ENCODE data around the gene SYNPR.

Gene SYNPR

DNA sequence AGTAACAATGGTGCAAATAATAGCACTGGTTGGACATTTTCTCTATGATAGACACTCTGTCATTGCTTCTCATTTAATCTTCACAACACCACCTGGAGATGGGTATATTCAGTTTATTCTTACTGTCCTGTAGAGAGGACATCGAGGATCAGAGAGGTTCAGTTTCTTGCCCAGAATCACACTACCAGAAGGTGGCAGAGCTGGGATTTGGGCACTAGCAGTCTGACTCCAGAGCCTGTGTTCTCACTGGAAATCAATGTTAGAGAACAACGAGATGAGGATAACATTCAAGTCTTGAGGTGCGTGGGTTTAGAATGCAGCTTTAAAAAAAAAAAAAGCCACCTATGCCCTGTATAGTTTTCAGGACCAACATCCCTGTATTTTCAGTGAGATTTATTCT is 127.8 kb downstream of the SYNPR start:
- Histone ChIP-seq H3K4me3 (ENCODE audit: low read depth in 1 of 2, low read length in 2 of 2) (no peak overlapping the region), H3K36me3 (ENCODE audit: insufficient read depth, low read length) (no peaks in the 10 kb centered on the region), H3K4me2 (ENCODE audit: insufficient read depth, low read length) (no peak overlapping the region), H4K20me1 (ENCODE audit: insufficient read depth, low read length) (no peaks in the 10 kb centered on the region), H3K9me3 (ENCODE audit: insufficient read depth, low read length, severe bottlenecking) (no peaks in the 10 kb centered on the region), H2AFZ (ENCODE audit: low read depth, low read length) (no peak overlapping the region), H3K9ac (ENCODE audit: low read depth, low read length) (no peak overlapping the region), H3K27ac (ENCODE audit: low read length) (no peak overlapping the region), H3K27me3 (ENCODE audit: insufficient read depth, low read length, poor library complexity) (no peaks in the 10 kb centered on the region), H3K4me1 (ENCODE audit: insufficient read depth, low read length) (no peaks in the 10 kb centered on the region), H3K79me2 (ENCODE audit: insufficient read depth, low read length) (no peaks in the 10 kb centered on the region)
- TF ChIP-seq, protein P1, sequence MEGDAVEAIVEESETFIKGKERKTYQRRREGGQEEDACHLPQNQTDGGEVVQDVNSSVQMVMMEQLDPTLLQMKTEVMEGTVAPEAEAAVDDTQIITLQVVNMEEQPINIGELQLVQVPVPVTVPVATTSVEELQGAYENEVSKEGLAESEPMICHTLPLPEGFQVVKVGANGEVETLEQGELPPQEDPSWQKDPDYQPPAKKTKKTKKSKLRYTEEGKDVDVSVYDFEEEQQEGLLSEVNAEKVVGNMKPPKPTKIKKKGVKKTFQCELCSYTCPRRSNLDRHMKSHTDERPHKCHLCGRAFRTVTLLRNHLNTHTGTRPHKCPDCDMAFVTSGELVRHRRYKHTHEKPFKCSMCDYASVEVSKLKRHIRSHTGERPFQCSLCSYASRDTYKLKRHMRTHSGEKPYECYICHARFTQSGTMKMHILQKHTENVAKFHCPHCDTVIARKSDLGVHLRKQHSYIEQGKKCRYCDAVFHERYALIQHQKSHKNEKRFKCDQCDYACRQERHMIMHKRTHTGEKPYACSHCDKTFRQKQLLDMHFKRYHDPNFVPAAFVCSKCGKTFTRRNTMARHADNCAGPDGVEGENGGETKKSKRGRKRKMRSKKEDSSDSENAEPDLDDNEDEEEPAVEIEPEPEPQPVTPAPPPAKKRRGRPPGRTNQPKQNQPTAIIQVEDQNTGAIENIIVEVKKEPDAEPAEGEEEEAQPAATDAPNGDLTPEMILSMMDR (IDR thresholded peaks at IDR 0.05; ENCODE audit: borderline replicate concordance, extremely low read depth, low read length, poor library complexity, severe bottlenecking) = no peak
- TF ChIP-seq EZH2 (IDR thresholded peaks at IDR 0.05; ENCODE audit: borderline replicate concordance, low read depth, low read length, severe bottlenecking) = no peak
- no peak for ATAC-seq (ENCODE audit: insufficient read depth, low read depth)
- no peak for DNase-seq

DNA sequence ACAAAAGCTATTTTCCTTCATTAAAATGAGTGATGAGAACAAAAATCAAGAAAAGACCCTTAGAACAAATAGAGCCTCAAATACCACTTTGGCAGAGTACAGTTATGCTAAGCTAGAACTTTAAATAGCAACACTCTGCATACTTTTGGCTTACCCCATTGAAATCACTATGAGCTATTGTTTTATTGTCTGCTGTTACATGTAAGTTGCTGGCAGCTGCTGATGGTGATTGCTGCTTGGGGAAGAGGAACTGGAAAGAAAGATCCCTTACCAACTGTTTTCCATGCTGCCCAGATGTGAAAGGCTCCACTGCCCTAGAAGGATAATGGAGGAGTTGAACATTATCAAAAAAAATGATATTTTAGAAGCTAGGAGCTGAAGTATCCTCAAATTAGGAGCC is 135.4 kb downstream of the SYNPR start:
- H3K4me3 ChIP-seq (ENCODE audit: low read depth in 1 of 2, low read length in 2 of 2) = no peak overlapping the region
- no peaks in the 10 kb centered on the region for H3K79me2 ChIP-seq (ENCODE audit: insufficient read depth, low read length)
- H3K4me1 ChIP-seq (ENCODE audit: insufficient read depth, low read length) = no peaks in the 10 kb centered on the region
- no peak overlapping the region for H3K9ac ChIP-seq (ENCODE audit: low read depth, low read length)
- no peaks in the 10 kb centered on the region for H3K27me3 ChIP-seq (ENCODE audit: insufficient read depth, low read length, poor library complexity)
- TF ChIP-seq, protein P1 (IDR thresholded peaks at IDR 0.05; ENCODE audit: borderline replicate concordance, extremely low read depth, low read length, poor library complexity, severe bottlenecking) = no peak
- TF ChIP-seq EZH2 (IDR thresholded peaks at IDR 0.05; ENCODE audit: borderline replicate concordance, low read depth, low read length, severe bottlenecking) = no peak
- DNase-seq (no peak), ATAC-seq (ENCODE audit: insufficient read depth, low read depth) (no peak)
- H3K9me3 ChIP-seq (ENCODE audit: insufficient read depth, low read length, severe bottlenecking) = no peaks in the 10 kb centered on the region
- no peak overlapping the region for H3K27ac ChIP-seq (ENCODE audit: low read length)
- no peak overlapping the region for H2AFZ ChIP-seq (ENCODE audit: low read depth, low read length)
- no peak overlapping the region for H3K4me2 ChIP-seq (ENCODE audit: insufficient read depth, low read length)
- H4K20me1 ChIP-seq (ENCODE audit: insufficient read depth, low read length) = no peaks in the 10 kb centered on the region
- no peaks in the 10 kb centered on the region for H3K36me3 ChIP-seq (ENCODE audit: insufficient read depth, low read length)

DNA sequence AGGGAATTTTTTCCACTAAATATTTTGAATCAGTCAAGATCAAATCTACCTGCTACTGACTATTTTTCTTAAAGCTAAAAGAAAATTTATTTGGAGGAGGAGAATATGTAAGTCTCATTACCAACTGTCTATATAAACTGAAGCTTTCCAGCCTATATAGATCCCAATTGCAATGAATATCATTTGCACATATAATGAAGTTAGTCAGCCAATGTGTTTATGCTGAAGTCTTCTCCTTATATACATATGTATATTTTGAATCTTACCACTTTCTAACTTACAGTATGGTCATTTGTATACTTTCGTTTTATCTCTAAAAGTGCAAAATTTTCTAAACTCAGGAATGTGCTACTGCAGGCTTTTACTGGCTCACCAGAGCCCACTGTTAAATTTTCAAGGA is 136.5 kb downstream of the SYNPR start:
- Histone ChIP-seq H3K27me3 (ENCODE audit: insufficient read depth, low read length, poor library complexity) (no peaks in the 10 kb centered on the region), H3K4me1 (ENCODE audit: insufficient read depth, low read length) (no peaks in the 10 kb centered on the region), H3K9me3 (ENCODE audit: insufficient read depth, low read length, severe bottlenecking) (no peaks in the 10 kb centered on the region), H3K4me3 (ENCODE audit: low read depth in 1 of 2, low read length in 2 of 2) (no peak overlapping the region), H3K9ac (ENCODE audit: low read depth, low read length) (no peak overlapping the region), H4K20me1 (ENCODE audit: insufficient read depth, low read length) (no peaks in the 10 kb centered on the region), H3K36me3 (ENCODE audit: insufficient read depth, low read length) (no peaks in the 10 kb centered on the region), H3K79me2 (ENCODE audit: insufficient read depth, low read length) (no peaks in the 10 kb centered on the region), H3K27ac (ENCODE audit: low read length) (no peak overlapping the region), H2AFZ (ENCODE audit: low read depth, low read length) (no peak overlapping the region), H3K4me2 (ENCODE audit: insufficient read depth, low read length) (no peak overlapping the region)
- no peak for TF ChIP-seq EZH2 (IDR thresholded peaks at IDR 0.05; ENCODE audit: borderline replicate concordance, low read depth, low read length, severe bottlenecking)
- TF ChIP-seq, protein P1 (IDR thresholded peaks at IDR 0.05; ENCODE audit: borderline replicate concordance, extremely low read depth, low read length, poor library complexity, severe bottlenecking) = no peak
- no peak for ATAC-seq (ENCODE audit: insufficient read depth, low read depth)
- no peak for DNase-seq

DNA sequence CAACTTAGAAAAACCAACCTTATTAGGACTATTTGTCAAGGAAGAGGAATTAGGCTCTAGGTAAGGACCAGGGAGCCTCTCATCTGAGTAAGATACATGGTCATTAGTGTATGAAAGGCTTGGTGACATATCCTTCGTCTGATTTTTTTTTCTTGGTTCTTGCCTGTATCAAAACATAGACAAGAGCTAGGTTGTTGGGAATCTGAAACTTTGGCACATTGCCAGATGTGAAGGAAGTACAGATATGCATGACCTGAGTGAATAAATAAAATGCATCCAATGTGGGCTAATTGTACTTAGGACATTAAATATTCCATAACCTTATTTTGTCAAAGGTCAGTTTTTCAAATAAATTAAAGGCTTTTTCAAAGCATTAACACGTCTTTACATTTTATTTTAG is 151.8 kb downstream of the SYNPR start:
- TF ChIP-seq EZH2 (IDR thresholded peaks at IDR 0.05; ENCODE audit: borderline replicate concordance, low read depth, low read length, severe bottlenecking) = no peak
- TF ChIP-seq, protein P1 (IDR thresholded peaks at IDR 0.05; ENCODE audit: borderline replicate concordance, extremely low read depth, low read length, poor library complexity, severe bottlenecking) = no peak
- Histone ChIP-seq H3K9me3 (ENCODE audit: insufficient read depth, low read length, severe bottlenecking) (no peaks in the 10 kb centered on the region), H3K79me2 (ENCODE audit: insufficient read depth, low read length) (no peaks in the 10 kb centered on the region), H3K27ac (ENCODE audit: low read length) (no peak overlapping the region), H4K20me1 (ENCODE audit: insufficient read depth, low read length) (no peaks in the 10 kb centered on the region), H3K9ac (ENCODE audit: low read depth, low read length) (no peak overlapping the region), H3K4me2 (ENCODE audit: insufficient read depth, low read length) (no peak overlapping the region), H3K4me1 (ENCODE audit: insufficient read depth, low read length) (no peaks in the 10 kb centered on the region), H3K4me3 (ENCODE audit: low read depth in 1 of 2, low read length in 2 of 2) (no peak overlapping the region), H2AFZ (ENCODE audit: low read depth, low read length) (no peak overlapping the region), H3K36me3 (ENCODE audit: insufficient read depth, low read length) (no peaks in the 10 kb centered on the region), H3K27me3 (ENCODE audit: insufficient read depth, low read length, poor library complexity) (no peaks in the 10 kb centered on the region)
- ATAC-seq (ENCODE audit: insufficient read depth, low read depth) (no peak), DNase-seq (no peak)
